Skeletal muscle satellite cell (primary cell): ENCODE results near the gene RNF149.

Source experiments
- H3K27me3 ChIP-seq: 2 replicates; pipeline ENCODE4 v1.7.0; 2013; ENCODE audit warnings: low read length; ENCODE audit not compliant: control insufficient read depth, insufficient read depth
- H3K36me3 ChIP-seq: 2 replicates; pipeline ENCODE4 v1.7.0; 2013; ENCODE audit warnings: mild to moderate bottlenecking, control low read depth, low read length; ENCODE audit not compliant: insufficient read depth
- H3K4me1 ChIP-seq: 2 replicates; pipeline ENCODE4 v1.7.0; 2013; ENCODE audit warnings: low read length; ENCODE audit not compliant: control insufficient read depth, insufficient read depth
- H3K4me2 ChIP-seq: 2 replicates; pipeline ENCODE4 v1.7.0; 2013; ENCODE audit warnings: mild to moderate bottlenecking, low read length
- H3K4me3 ChIP-seq: 2 replicates; pipeline ENCODE4 v1.7.0; 2013; ENCODE audit warnings: low read length
- H3K9ac ChIP-seq: 2 replicates; pipeline ENCODE4 v1.7.0; 2013; ENCODE audit warnings: mild to moderate bottlenecking, low read depth, low read length, moderate library complexity
- H3K9me3 ChIP-seq: replicated peaks from 2 replicates; pipeline ENCODE4 v1.7.0; 2013; ENCODE audit warnings: mild to moderate bottlenecking, control low read depth, low read length

Gene RNF149

GRCh38 chr2:101267671-101268656 lies 40.5 kb downstream of the RNF149 start:
- peaks cover 86% of the 10 kb centered on the region for H3K36me3 ChIP-seq
- no peak overlapping the region for H3K9ac ChIP-seq
- no peak overlapping the region for H3K4me2 ChIP-seq
- H3K4me3 ChIP-seq: no peak overlapping the region
- no peaks in the 10 kb centered on the region for H3K27me3 ChIP-seq
- H3K9me3 ChIP-seq: no peaks in the 10 kb centered on the region
- H3K4me1 ChIP-seq: no peaks in the 10 kb centered on the region

GRCh38 chr2:101265893-101266499 lies 42.5 kb downstream of the RNF149 start:
- Histone ChIP-seq H3K4me1 (no peaks in the 10 kb centered on the region), H3K4me2 (no peak overlapping the region), H3K4me3 (no peak overlapping the region), H3K27me3 (no peaks in the 10 kb centered on the region), H3K36me3 (peaks cover 72% of the 10 kb centered on the region), H3K9me3 (no peaks in the 10 kb centered on the region), H3K9ac (no peak overlapping the region)

GRCh38 chr2:101264360-101264939 lies 44.1 kb downstream of the RNF149 start:
- Histone ChIP-seq H3K36me3 (peaks cover 60% of the 10 kb centered on the region), H3K4me2 (no peak overlapping the region), H3K9me3 (no peaks in the 10 kb centered on the region), H3K27me3 (no peaks in the 10 kb centered on the region), H3K9ac (no peak overlapping the region), H3K4me1 (no peaks in the 10 kb centered on the region), H3K4me3 (no peak overlapping the region)

- Histone ChIP-seq H3K9ac (no peak overlapping the region), H3K4me1 (no peaks in the 10 kb centered on the region), H3K27me3 (no peaks in the 10 kb centered on the region), H3K9me3 (no peaks in the 10 kb centered on the region), H3K4me3 (no peak overlapping the region), H3K36me3 (peaks cover 60% of the 10 kb centered on the region), H3K4me2 (no peak overlapping the region)
Measured at GRCh38 chr2:101263377-101263800, 45.1 kb downstream of the RNF149 start.

GRCh38 chr2:101262142-101262541 lies 46.4 kb downstream of the RNF149 start:
- Histone ChIP-seq H3K4me3 (no peak overlapping the region), H3K4me2 (no peak overlapping the region), H3K27me3 (no peaks in the 10 kb centered on the region), H3K9me3 (no peaks in the 10 kb centered on the region), H3K4me1 (no peaks in the 10 kb centered on the region), H3K36me3 (peaks cover 55% of the 10 kb centered on the region), H3K9ac (no peak overlapping the region)

GRCh38 chr2:101258804-101259203 lies 49.7 kb downstream of the RNF149 start:
- Histone ChIP-seq H3K4me3 (no peak overlapping the region), H3K9ac (no peak overlapping the region), H3K4me1 (peaks cover 21% of the 10 kb centered on the region), H3K36me3 (peaks cover 29% of the 10 kb centered on the region), H3K4me2 (no peak overlapping the region), H3K9me3 (no peaks in the 10 kb centered on the region), H3K27me3 (no peaks in the 10 kb centered on the region)

- Histone ChIP-seq H3K4me2 (no peak overlapping the region), H3K9me3 (no peaks in the 10 kb centered on the region), H3K36me3 (peaks cover 21% of the 10 kb centered on the region), H3K9ac (no peak overlapping the region), H3K27me3 (no peaks in the 10 kb centered on the region), H3K4me3 (no peak overlapping the region), H3K4me1 (peaks cover 30% of the 10 kb centered on the region)
Measured at GRCh38 chr2:101256316-101256715, 52.2 kb downstream of the RNF149 start.

GRCh38 chr2:101255501-101255900 lies 53.0 kb downstream of the RNF149 start:
- H3K4me1 ChIP-seq: peaks cover 30% of the 10 kb centered on the region
- no peak overlapping the region for H3K4me3 ChIP-seq

GRCh38 chr2:101253703-101254450 lies 54.6 kb downstream of the RNF149 start:
- H3K4me2 ChIP-seq: peak overlapping the region; percentile 97
- no peaks in the 10 kb centered on the region for H3K9me3 ChIP-seq
- H3K27me3 ChIP-seq: no peaks in the 10 kb centered on the region
- peaks cover 10% of the 10 kb centered on the region for H3K36me3 ChIP-seq
- peak overlapping the region; percentile 97 for H3K4me3 ChIP-seq
- H3K9ac ChIP-seq: peak overlapping the region; percentile 99
- peaks cover 30% of the 10 kb centered on the region for H3K4me1 ChIP-seq

More at GRCh38 chr2:101255501-101255900, 53.0 kb downstream of the RNF149 start:
- H3K9ac ChIP-seq: no peak overlapping the region
- no peak overlapping the region for H3K4me2 ChIP-seq
- no peaks in the 10 kb centered on the region for H3K27me3 ChIP-seq
- H3K36me3 ChIP-seq: peaks cover 20% of the 10 kb centered on the region
- no peaks in the 10 kb centered on the region for H3K9me3 ChIP-seq

GRCh38 chr2:101253013-101253702 lies 55.3 kb downstream of the RNF149 start:
- H3K27me3 ChIP-seq: no peaks in the 10 kb centered on the region
- H3K9ac ChIP-seq: peak overlapping the region; percentile 99
- peak overlapping the region; percentile 97 for H3K4me2 ChIP-seq
- peaks cover 5% of the 10 kb centered on the region for H3K36me3 ChIP-seq
- no peaks in the 10 kb centered on the region for H3K9me3 ChIP-seq
- H3K4me3 ChIP-seq: peak overlapping the region; percentile 97
- H3K4me1 ChIP-seq: peaks cover 30% of the 10 kb centered on the region
